Spleen (tissue), 11 donors: ENCODE results near the gene POP4. TPM values are rescaled to one million over a fixed set of nuclear protein-coding genes. Genes with fewer than 3 reads are reported as not detected.

Source experiments
- DNase-seq: peaks from one replicate; pipeline ENCODE4 v3.0.0-alpha.2; 2020
- H3K27ac ChIP-seq, 8 donors: fragments of 200-600 bp; sonication (generic) in 7 of 8; 1 replicate in 4 of 8; 2 replicates in 4 of 8; pipeline versions ENCODE4 v1.5.0 to v1.8.0; 2016 to 2021; ENCODE audit warnings: inconsistent platforms in 4 of 8, mild to moderate bottlenecking in 4 of 8, moderate library complexity in 1 of 8
- H3K27me3 ChIP-seq, 7 donors: fragments of 200-600 bp; sonication (generic) in 6 of 7; replicated peaks in 1 of 7; 1 replicate in 4 of 7; 2 replicates in 3 of 7; pipeline versions ENCODE4 v1.5.0 to v1.8.0; 2016 to 2021; ENCODE audit warnings: inconsistent platforms in 3 of 7, mild to moderate bottlenecking in 1 of 7
- H3K36me3 ChIP-seq, 6 donors: fragments of 200-600 bp; sonication (generic) in 5 of 6; 1 replicate in 4 of 6; 2 replicates in 2 of 6; pipeline versions ENCODE4 v1.5.0 to v1.8.0; 2016 to 2021; ENCODE audit warnings: inconsistent platforms in 2 of 6
- H3K4me1 ChIP-seq, 6 donors: fragments of 200-600 bp; sonication (generic) in 5 of 6; 1 replicate in 3 of 6; 2 replicates in 3 of 6; pipeline versions ENCODE4 v1.5.0 to v1.8.0; 2016 to 2021; ENCODE audit warnings: inconsistent platforms in 3 of 6
- H3K4me3 ChIP-seq, 8 donors: fragments of 200-600 bp; sonication (generic) in 7 of 8; 1 replicate in 4 of 8; 2 replicates in 4 of 8; pipeline versions ENCODE4 v1.5.0 to v1.8.0; 2016 to 2021; ENCODE audit warnings: inconsistent platforms in 4 of 8, mild to moderate bottlenecking in 4 of 8, moderate library complexity in 2 of 8
- H3K9me3 ChIP-seq, 8 donors: fragments of 200-600 bp; sonication (generic) in 7 of 8; 1 replicate in 4 of 8; 2 replicates in 4 of 8; pipeline versions ENCODE4 v1.5.0 to v1.8.0; 2016 to 2021; ENCODE audit warnings: inconsistent platforms in 4 of 8
- CTCF ChIP-seq, 11 experiments: fragments of 200-600 bp in 7 of 11; fragments of 450-650 bp in 4 of 11; sonication (generic) in 4 of 11; IDR thresholded peaks in 8 of 11; conservative IDR thresholded peaks in 3 of 11; 1 replicate in 7 of 11; 2 replicates in 4 of 11; pipeline versions ENCODE4 v1.4.0 to v1.8.0; 2016 to 2021; ENCODE audit warnings: antibody characterized with exemption in 11 of 11, inconsistent platforms in 4 of 11, mild to moderate bottlenecking in 1 of 11
- POLR2A ChIP-seq, 3 donors: fragments of 450-650 bp; IDR thresholded peaks; one replicate each; pipeline ENCODE4 v1.5.1; 2017; ENCODE audit warnings: antibody characterized with exemption in 3 of 3, mild to moderate bottlenecking in 1 of 3
- POLR2AphosphoS5 ChIP-seq, 3 donors: sonication (generic); formaldehyde crosslinking; IDR thresholded peaks; one replicate each; pipeline ENCODE4 v1.5.1; 2017; ENCODE audit warnings: antibody characterized with exemption in 3 of 3
- WGBS, 5 donors: extraction: QIAGEN DNeasy Blood & Tissue Kit in 3 of 5; methylation state at CpG; one replicate each; pipeline versions ENCODE4 v1.1.5 to v1.1.7; 2013 to 2018; 5-methylcytosine and 5-hydroxymethylcytosine counted together
- intact Hi-C: fragments of 100-400 bp; cut with DNase I; formaldehyde crosslinking; loops from one replicate; pipeline ENCODE4 v1.15.0; 2023; ENCODE audit warnings: low total_unique reads
- polyA plus RNA-seq, 3 donors: library from polyadenylated mRNA; stranded (reverse); fragments of 200-250 nt; gene quantifications; one replicate each; pipeline ENCODE4 v1.2.1, GENCODE V29; 2013
- total RNA-seq, 7 donors: library from RNA; depleted of rRNA in 3 of 7; stranded (reverse); fragments of >200 nt in 3 of 7; fragmentation: NEBNext Ultra II Directional in 4 of 7; extraction: Animal tissue kit (Norgen Biotek cat#: 25700) in 4 of 7; gene quantifications; one replicate each; pipeline versions ENCODE4 v1.1.0 to v1.2.1, GENCODE V29; 2016 to 2021
- donor health status: healthy with polysubstance abuse.
- donor health status: DM: no; HTN: no; CAD: no; lungs with moderate emphysema.
- donor health status: DM: no; HTN: no; CAD: no.
- donor health status: Bipolar disorder and iron deficiency.
- donor health status: healthy.
- donor health status: DM: no; HTN: no; CAD: no.
- donor health status: DM: yes; HTN: yes; CAD: no.

POP4 gene
- total and polyA plus RNA-seq, 10 donors = 49.3 to 73.1 (median 61.5) TPM

- intact Hi-C loops = no loop called here
These were observed 19.0 kb upstream of the POP4 start for GRCh38 chr19:29587059-29587458.

GRCh38 chr19:29587518-29587986 lies 18.5 kb upstream of the POP4 start:
- no peak for DNase-seq
- H3K4me1 ChIP-seq = no peaks in the 10 kb centered on the region
- intact Hi-C loops = no loop called here
- 57 to 71% (median 67%) methylated on average over 2 of the region's 2 CpGs for WGBS, 5 donors
- H3K9me3 ChIP-seq = peaks cover 0 to 28% (median 5%) of the 10 kb centered on the region in 8 donors
- peaks cover 0 to 52% (median under 1%) of the 10 kb centered on the region in 7 donors for H3K27me3 ChIP-seq
- no peaks in the 10 kb centered on the region for H3K36me3 ChIP-seq
- H3K4me3 ChIP-seq = no peak overlapping the region
- TF ChIP-seq POLR2AphosphoS5 (IDR thresholded peaks at IDR 0.05) (no peak), POLR2A (IDR thresholded peaks at IDR 0.05) (no peak), CTCF (IDR thresholded peaks at IDR 0.05 in 8 of 11, conservative IDR thresholded peaks at IDR 0.05 in 3 of 11) (no peak)
- peak overlapping the region in 2 of 8 donors; percentile 24 to 59 for H3K27ac ChIP-seq

More at GRCh38 chr19:29587059-29587458, 19.0 kb upstream of the POP4 start:
- H3K36me3 ChIP-seq = no peaks in the 10 kb centered on the region
- peak overlapping the region in 2 of 8 donors; percentile 24 to 59 for H3K27ac ChIP-seq
- TF ChIP-seq POLR2A (IDR thresholded peaks at IDR 0.05) (no peak), POLR2AphosphoS5 (IDR thresholded peaks at IDR 0.05) (no peak), CTCF (IDR thresholded peaks at IDR 0.05 in 8 of 11, conservative IDR thresholded peaks at IDR 0.05 in 3 of 11) (no peak)
- H3K27me3 ChIP-seq = peaks cover 0 to 52% (median 2%) of the 10 kb centered on the region in 7 donors
- no peaks in the 10 kb centered on the region for H3K4me1 ChIP-seq
- no peak for DNase-seq
- WGBS, 5 donors = 68 to 81% (median 71%) methylated on average over 3 of the region's 3 CpGs
- H3K9me3 ChIP-seq = peaks cover 0 to 28% (median 5%) of the 10 kb centered on the region in 8 donors
- H3K4me3 ChIP-seq = no peak overlapping the region

GRCh38 chr19:29588095-29588494 lies 18.0 kb upstream of the POP4 start:
- peaks cover 0 to 52% (median 2%) of the 10 kb centered on the region in 7 donors for H3K27me3 ChIP-seq
- TF ChIP-seq CTCF (IDR thresholded peaks at IDR 0.05 in 8 of 11, conservative IDR thresholded peaks at IDR 0.05 in 3 of 11) = no peak
- no peak for TF ChIP-seq POLR2AphosphoS5 (IDR thresholded peaks at IDR 0.05)
- no peak for TF ChIP-seq POLR2A (IDR thresholded peaks at IDR 0.05)
- intact Hi-C loops = no loop called here

GRCh38 chr19:29590278-29590677 lies 15.8 kb upstream of the POP4 start:
- intact Hi-C loops = no loop called here
- peaks cover 0 to 69% (median 6%) of the 10 kb centered on the region in 7 donors for H3K27me3 ChIP-seq
- no peaks in the 10 kb centered on the region for H3K36me3 ChIP-seq
- H3K4me1 ChIP-seq = no peaks in the 10 kb centered on the region
- H3K27ac ChIP-seq = no peak overlapping the region
- H3K9me3 ChIP-seq = peaks cover 0 to 23% (median 5%) of the 10 kb centered on the region in 8 donors
- no peak for TF ChIP-seq POLR2AphosphoS5 (IDR thresholded peaks at IDR 0.05)
- TF ChIP-seq CTCF (IDR thresholded peaks at IDR 0.05 in 8 of 11, conservative IDR thresholded peaks at IDR 0.05 in 3 of 11) = no peak
- TF ChIP-seq POLR2A (IDR thresholded peaks at IDR 0.05) = no peak
- WGBS, 5 donors = 28 to 55% (median 48%) methylated on average over 3 to 5 of the region's 5 CpGs
- no peak overlapping the region for H3K4me3 ChIP-seq
- no peak for DNase-seq

More at GRCh38 chr19:29588095-29588494, 18.0 kb upstream of the POP4 start:
- Histone ChIP-seq H3K4me3 (no peak overlapping the region), H3K27ac (peak overlapping the region in 2 of 8 donors; percentile 24 to 59), H3K9me3 (peaks cover 0 to 28% (median 5%) of the 10 kb centered on the region in 8 donors), H3K4me1 (no peaks in the 10 kb centered on the region), H3K36me3 (no peaks in the 10 kb centered on the region)
- DNase-seq = no peak
- 85 to 96% (median 88%) methylated on average over 2 of the region's 2 CpGs for WGBS, 5 donors
